Measurements from ENCODE around the gene TAF11. TPM values are rescaled to one million over a fixed set of nuclear protein-coding genes. Genes with fewer than 3 reads are reported as not detected.

TAF11 gene
- total and polyA plus RNA-seq, 7 donors, result 17.4 to 71.8 (median 25.8) TPM

- Histone ChIP-seq H3K4me3 (no peak overlapping the region), H3K27me3 (ENCODE audit: insufficient read depth in 3 of 3, low read length in 2 of 3) (no peaks in the 10 kb centered on the region), H3K4me1 (no peaks in the 10 kb centered on the region), H3K27ac (no peak overlapping the region), H3K9me3 (no peaks in the 10 kb centered on the region), H3K36me3 (ENCODE audit: insufficient read depth in 1 of 2, low read depth in 1 of 2) (no peaks in the 10 kb centered on the region)
- intact Hi-C loops (cut with DNase I), result loop anchor here in 1 of 2 donors (5.0 kb wide), 1 partner anchor 37 kb away; no protein-coding TSS in a partner anchor
- ATAC-seq (no peak), DNase-seq (no peak)
- 91 to 94% (median 92%) methylated on average over 9 of the region's 9 CpGs for WGBS, 3 donors
- TF ChIP-seq, protein P1, sequence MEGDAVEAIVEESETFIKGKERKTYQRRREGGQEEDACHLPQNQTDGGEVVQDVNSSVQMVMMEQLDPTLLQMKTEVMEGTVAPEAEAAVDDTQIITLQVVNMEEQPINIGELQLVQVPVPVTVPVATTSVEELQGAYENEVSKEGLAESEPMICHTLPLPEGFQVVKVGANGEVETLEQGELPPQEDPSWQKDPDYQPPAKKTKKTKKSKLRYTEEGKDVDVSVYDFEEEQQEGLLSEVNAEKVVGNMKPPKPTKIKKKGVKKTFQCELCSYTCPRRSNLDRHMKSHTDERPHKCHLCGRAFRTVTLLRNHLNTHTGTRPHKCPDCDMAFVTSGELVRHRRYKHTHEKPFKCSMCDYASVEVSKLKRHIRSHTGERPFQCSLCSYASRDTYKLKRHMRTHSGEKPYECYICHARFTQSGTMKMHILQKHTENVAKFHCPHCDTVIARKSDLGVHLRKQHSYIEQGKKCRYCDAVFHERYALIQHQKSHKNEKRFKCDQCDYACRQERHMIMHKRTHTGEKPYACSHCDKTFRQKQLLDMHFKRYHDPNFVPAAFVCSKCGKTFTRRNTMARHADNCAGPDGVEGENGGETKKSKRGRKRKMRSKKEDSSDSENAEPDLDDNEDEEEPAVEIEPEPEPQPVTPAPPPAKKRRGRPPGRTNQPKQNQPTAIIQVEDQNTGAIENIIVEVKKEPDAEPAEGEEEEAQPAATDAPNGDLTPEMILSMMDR (IDR thresholded peaks at IDR 0.05), result no peak
These were observed 37.2 kb upstream of the TAF11 start for GRCh38 chr6:34924831-34925625.

DNA sequence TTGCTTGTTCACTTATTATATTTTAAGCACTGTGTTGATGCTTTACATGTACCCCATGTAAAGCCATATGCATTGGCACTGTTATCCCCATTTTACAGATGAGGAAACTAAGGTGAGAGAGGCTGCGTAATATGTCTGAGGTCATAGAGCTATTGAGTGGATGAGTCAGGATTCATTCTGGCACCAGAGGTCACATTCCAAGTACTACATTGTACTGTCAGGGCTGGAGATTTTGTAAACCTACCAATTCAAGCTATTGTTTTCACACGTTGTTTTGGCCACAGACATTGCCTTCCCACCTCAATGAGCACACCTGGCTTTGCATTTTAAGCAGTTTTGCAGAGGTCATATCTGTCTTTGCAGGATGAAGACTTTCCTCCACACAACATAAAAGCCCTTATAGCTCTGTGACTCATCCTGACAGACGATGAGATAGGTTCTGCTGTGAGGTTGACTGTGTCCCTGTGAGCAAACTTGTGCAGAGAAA, 34.4 kb upstream of the TAF11 start:
- Histone ChIP-seq H3K36me3 (ENCODE audit: insufficient read depth in 1 of 2, low read depth in 1 of 2) (peaks cover 0 to 2% of the 10 kb centered on the region in 2 donors), H3K27ac (no peak overlapping the region), H3K4me1 (peaks cover 8% of the 10 kb centered on the region), H3K27me3 (ENCODE audit: insufficient read depth in 3 of 3, low read length in 2 of 3) (no peaks in the 10 kb centered on the region), H3K4me3 (no peak overlapping the region), H3K9me3 (no peaks in the 10 kb centered on the region)
- no peak for ATAC-seq
- WGBS, 3 donors, result 70 to 79% (median 74%) methylated on average over 3 of the region's 3 CpGs
- TF ChIP-seq, protein P1 (IDR thresholded peaks at IDR 0.05), result no peak
- no peak for DNase-seq
- intact Hi-C loops (cut with DNase I), result loop anchor here in 1 of 2 donors (5.0 kb wide), 1 partner anchor 40 kb away; no protein-coding TSS in a partner anchor

- Histone ChIP-seq H3K4me1 (peaks cover 8% of the 10 kb centered on the region), H3K36me3 (ENCODE audit: insufficient read depth in 1 of 2, low read depth in 1 of 2) (peaks cover 0 to 2% of the 10 kb centered on the region in 2 donors), H3K9me3 (no peaks in the 10 kb centered on the region), H3K27ac (no peak overlapping the region), H3K27me3 (ENCODE audit: insufficient read depth in 3 of 3, low read length in 2 of 3) (no peaks in the 10 kb centered on the region), H3K4me3 (no peak overlapping the region)
- DNase-seq (no peak), ATAC-seq (no peak)
- intact Hi-C loops (cut with DNase I), result loop anchor here in 1 of 2 donors (5.0 kb wide), 1 partner anchor 42 kb away; no protein-coding TSS in a partner anchor
- TF ChIP-seq, protein P1 (IDR thresholded peaks at IDR 0.05), result no peak
- WGBS, 3 donors, result 90 to 98% (median 97%) methylated on average over 4 of the region's 4 CpGs
These were observed 32.3 kb upstream of the TAF11 start for GRCh38 chr6:34920097-34920496.

GRCh38 chr6:34919651-34920050, 31.8 kb upstream of the TAF11 start:
- DNase-seq, result no peak
- Histone ChIP-seq H3K36me3 (ENCODE audit: insufficient read depth in 1 of 2, low read depth in 1 of 2) (peaks cover 0 to 2% of the 10 kb centered on the region in 2 donors), H3K4me1 (peaks cover 8% of the 10 kb centered on the region), H3K4me3 (no peak overlapping the region), H3K27ac (no peak overlapping the region), H3K27me3 (ENCODE audit: insufficient read depth in 3 of 3, low read length in 2 of 3) (no peaks in the 10 kb centered on the region), H3K9me3 (no peaks in the 10 kb centered on the region)
- 84 to 93% (median 88%) methylated on average over 1 of the region's 1 CpG for WGBS, 3 donors
- peak in 3 of 4 donors; percentile 58 to 65 (median 59) for ATAC-seq
- intact Hi-C loops (cut with DNase I), result loop anchor here in 1 of 2 donors (5.0 kb wide), 1 partner anchor 43 kb away; no protein-coding TSS in a partner anchor
- TF ChIP-seq, protein P1 (IDR thresholded peaks at IDR 0.05), result no peak
